ENCODE results near the gene MZT2B. TPM values are rescaled to one million over a fixed set of nuclear protein-coding genes. Genes with fewer than 3 reads are reported as not detected.
"Not testable (repeated sequence)": the region's sequence is repeated elsewhere in the genome, so short reads cannot be mapped to it uniquely, and the experiment has no call there.

The MZT2B gene
- total RNA-seq, 1 donor from 2014 or later: 73.9 TPM

DNA sequence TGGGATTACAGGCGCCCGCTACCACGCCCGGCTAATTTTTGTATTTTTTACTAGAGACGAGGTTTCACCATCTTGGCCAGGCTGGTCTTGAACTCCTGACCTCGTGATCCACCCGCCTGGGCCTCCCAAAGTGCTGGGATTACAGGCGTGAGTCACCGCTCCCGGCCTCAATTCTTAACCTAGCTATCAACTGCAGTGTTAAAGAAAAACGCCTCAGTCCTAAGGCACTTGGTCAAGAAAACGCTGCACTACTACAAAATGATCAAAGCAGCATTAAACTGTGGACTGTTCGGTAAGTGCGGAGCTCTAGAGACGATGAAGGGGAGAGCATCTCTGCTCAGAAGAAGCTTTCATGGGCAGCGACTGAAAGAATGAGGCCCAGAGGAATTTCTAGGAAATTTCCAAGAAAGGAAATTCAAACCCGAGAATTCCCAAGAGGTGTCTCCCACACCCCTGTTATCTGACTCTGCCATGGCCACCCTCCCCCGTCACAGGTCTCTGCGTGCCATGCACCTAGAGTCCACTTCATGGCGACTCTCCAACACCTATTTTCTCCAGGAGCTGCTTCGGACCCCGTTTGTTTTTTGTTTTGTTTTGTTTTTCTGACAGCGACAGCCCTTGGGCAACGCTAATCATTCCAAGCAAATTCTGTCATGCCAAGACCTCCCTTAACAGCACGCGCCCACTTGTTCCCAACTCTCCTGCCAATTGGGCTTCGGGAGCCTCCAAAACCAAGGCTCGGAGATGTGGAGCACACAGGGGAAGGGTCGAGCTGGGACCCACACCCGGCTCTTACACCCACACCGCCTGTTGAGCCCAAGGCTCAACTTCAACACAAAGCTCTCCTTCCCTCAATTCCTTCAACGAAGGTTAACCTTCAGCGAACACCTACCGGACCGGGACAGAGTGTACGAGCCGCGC is 1.4 kb upstream of the MZT2B start:
- not testable (repeated sequence) for DNase-seq

DNA sequence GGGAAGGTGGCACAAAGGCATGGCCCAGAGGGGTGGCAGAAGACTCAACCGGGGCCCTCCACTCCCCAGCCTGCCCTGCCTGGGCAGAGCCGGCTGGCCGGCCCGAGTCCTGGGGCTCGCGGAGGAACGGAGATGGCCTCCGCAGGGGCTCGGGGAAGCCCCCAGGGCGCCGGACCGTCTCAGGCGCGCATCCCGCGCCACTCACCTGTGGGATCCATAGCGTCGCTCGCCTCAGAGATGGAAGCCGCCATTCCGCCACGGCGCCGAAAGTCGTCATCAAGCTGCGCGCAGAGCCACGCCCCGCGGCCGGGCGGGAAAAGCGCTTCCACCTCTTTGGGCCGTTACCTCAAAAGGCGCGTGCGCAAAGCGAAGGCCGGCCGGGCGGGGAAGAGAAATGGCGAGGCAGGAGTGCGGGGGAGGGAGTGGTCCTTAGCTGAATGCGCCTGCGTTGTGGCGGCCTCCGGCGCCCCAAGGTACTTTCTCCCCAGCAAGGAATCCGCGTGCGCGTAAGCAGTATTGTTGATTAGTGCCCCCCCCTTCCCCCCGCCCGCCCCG is 660 bp upstream of the MZT2B start, which contains the start of gene SMPD4:
Gene SMPD4, minus strand, starts transcription at position 278 of the 555 bp plus-strand sequence. CDS start 5,010 bp downstream, outside the sequence.
- peak; percentile 94 for DNase-seq

DNA sequence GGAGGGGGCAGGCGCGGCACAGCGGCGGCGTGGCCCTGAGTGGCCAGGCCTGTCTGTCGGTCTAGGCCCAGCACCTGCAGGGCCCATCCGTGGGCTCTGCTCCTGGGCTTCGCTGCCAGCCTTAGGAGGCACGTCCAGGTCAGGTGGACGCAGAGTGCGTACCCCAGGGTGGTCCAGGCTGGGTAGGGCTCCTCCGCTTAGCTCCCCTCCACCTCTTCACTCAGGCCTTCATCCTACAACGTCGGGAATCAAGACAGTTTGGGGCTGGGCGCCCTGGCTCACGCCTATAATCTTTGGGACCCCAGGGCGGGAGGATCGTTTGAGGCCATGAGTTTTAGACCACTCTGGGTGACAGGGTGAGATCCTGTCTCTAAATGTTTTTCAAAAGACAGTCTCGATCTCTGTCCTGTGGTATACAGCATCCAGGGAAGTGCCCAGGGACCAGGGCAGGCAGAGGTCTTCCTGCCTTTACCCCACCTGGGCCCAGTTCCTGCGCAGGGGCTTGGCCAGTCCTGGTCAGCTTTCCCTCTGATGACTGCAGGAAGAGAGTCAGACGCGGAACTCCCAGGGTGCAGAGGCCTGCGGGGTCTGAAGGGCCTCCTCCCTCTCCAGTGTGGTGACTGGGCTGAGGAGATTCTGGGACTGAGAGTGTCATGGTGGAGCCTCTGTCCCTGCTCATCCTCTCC is 907 bp downstream of the MZT2B start:
- not testable (repeated sequence) for DNase-seq

DNA sequence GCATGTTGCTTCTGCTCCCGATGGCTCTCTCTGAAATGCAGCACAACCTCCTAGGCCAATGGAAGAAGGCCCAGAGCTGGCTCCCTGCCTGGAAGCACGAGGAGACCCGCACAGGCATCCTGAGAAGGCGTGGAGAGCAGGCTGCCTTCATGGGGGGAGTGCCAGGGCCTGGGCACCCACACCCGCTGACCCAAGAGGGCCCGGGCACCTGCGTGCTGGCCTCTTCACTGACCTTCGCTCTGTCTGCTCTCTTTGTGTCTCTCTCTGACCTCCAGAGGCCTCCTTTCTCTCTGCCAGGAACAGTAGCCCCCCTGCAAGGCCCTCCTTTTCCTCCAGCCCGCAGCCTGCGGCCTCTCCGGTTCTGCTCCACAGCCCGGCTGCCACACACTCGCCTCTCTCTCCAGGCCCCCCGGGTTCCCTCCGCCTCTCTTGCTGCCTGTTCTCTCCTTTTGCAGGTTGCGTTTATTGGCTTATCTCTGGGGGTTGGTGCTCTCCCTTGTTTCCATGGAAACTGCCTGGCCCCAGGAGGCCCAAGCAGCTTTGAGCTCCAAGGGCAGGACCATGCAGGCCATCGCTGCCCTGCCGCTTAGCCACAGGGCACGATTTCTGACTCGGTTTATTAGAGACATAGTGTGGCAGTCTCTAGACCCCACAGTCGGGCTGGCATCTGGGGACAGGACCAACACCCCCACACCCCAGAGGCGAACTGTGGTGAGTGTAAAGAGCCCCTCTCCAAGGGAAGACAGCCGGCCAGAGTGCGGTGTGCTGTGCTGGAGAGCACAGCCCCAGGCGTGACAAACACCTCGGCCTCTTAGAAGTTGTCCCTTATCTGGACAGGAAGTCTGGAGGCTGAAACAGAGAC is 1.7 kb downstream of the MZT2B start:
- peak; percentile 19 for DNase-seq

DNA sequence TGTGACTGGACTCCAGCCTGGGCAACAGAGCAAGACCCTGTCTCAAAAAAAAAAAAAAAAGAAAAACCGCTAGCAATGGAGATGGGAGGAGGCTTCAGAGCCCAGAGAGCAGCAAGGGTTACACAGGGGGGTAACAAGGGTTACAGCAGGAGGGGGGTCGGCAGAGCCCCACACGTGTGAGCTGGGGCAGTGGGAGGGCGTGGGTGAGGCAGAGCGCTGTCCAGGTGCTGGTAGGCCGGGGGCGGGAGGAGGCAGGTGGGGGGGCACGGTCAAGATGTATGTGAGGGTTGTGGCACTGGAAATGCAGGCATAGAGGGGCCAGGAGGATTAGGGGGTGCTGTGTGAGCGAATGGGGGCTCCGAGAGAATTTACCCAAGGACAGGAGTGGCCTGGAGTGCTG is 3.4 kb downstream of the MZT2B start:
- DNase-seq: no peak

DNA sequence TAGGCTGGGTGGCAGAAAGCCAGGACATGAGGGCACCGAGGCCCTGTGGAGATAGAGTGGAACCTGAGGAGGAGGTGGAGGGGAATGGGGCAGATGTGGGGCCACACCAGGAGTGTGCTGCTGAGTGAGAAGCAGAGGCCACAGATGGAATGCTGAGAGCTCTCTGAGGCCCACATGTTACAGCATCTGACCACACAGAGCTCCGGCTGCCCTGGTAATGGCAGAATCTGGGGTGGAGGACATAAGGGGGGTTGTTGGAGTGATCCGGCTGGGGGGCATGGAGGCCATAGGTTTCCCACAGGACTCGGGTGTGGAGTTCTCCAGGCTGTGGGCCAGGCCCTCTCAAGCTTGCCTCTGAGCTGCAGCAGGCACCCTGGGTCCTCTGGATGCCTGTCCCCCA is 3.8 kb downstream of the MZT2B start:
- DNase-seq: no peak

DNA sequence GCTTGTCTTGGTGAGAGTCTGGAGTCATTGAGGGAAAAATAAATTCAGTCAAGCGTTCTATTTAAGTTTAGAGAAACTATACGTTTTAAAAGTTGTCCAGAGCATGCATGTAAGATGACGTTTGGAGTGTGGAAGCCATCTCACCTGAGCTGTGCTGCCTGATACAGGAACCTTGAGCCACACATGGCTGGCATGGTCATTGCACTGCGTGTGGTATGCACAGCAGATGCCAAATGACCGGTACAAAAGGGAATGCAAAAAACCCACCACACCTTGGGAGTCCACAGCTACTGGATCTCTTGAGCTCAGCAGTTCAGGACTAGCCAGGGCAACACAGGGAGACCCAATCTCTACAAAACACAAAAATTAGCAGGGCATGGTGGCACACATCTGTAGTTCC is 4.3 kb downstream of the MZT2B start:
- DNase-seq: no peak

DNA sequence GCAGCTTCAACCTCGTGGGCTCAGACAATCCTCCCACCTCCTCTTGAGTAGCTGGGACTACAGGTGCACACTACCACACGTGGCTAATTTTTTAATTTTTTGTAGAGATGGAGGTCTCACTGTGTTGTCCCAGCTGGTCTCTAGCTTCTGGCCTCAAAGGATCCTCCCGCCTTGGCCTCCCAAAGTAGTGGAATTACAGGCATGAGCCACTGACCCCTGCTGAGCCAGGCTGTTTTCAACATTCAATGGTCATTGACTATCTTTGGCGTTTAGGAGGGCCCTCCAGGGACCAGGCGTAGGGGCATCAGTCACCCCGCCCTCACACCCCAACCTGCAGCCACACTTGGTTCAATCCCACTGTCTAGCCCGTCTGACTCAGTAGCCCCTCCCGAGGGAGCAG is 5.2 kb downstream of the MZT2B start:
- no peak for DNase-seq

DNA sequence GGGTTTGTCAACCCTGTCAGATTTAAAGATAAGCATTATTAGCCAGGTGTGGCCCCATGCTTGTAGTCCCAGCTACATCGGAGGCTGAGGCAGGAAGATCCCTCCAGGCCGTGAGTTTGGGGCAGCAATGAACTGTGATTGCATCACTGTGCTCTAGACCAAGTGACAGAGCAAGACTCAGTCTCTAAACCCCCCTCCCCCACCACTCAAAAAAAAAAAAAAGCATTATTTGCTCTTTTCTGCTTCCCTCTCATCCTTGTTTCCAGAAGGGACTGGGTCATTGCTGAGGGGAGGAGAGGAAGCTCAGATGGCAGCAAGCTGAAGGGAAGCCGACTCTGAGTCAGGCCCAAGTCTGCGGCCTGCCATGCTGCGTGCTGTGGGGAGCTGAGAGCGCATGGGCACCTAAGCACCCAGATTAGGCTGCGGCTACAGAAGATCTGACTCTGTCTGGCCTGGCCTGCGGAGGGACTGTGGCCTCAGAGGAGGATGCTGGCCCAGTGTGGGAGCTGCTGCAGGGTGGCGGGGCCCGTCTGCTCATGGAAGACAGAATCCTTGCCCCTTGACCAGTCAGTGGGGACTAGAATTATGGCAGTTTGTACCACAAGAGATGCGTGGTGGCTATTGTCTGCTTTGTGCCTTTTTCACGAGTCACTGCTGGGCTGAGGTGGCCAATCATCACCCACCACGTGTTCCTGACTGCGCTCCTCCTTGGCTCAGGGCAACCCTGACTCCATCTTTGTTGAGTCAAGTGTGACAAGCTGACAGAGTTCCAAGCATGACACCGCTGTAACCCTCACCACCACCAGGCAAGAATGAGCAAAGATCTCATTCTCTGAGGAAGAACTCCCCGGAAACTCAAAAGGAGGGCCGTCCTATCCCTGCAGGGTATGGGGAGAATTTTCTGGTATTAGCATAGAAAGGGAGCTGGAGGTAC is 6.1 kb downstream of the MZT2B start:
- not testable (repeated sequence) for DNase-seq

DNA sequence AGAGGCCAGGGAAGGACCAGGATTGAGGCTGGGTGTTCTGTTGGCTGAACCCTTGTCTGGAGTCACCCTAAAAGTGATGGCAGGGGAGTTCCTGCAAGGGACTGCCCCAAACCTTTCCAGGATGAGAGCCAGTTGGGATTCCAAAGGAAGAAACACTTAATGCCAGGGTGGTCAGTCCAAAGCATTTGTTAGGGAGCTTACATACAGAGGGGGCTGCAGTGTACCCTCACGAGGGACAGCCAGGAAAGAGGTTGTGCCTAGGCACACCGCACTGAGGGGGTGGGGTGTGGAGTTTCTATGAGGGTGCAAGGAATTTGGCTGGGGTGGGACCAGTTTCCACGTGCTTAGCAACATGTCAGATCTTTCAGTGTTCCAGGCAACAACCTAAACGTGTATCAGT is 6.9 kb downstream of the MZT2B start:
- not testable (repeated sequence) for DNase-seq

DNA sequence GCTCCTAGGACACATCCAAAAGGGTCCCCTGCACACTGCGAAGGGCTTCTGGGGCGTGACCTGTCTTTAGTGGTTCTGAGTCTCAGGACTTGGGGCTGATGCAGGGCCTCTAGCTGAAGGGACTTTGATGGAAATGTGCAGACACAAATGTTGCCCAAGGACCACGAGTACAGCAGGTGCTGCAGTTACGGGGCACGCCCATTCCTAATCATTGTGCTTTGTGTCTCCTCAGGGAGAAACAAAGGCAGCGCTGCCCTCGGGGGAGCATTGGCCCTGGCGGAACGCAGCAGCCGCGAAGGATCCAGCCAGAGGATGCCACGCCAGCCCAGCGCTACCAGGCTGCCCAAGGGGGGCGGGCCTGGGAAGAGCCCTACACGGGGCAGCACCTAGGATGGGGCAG is 8.2 kb downstream of the MZT2B start:
- no peak for DNase-seq

DNA sequence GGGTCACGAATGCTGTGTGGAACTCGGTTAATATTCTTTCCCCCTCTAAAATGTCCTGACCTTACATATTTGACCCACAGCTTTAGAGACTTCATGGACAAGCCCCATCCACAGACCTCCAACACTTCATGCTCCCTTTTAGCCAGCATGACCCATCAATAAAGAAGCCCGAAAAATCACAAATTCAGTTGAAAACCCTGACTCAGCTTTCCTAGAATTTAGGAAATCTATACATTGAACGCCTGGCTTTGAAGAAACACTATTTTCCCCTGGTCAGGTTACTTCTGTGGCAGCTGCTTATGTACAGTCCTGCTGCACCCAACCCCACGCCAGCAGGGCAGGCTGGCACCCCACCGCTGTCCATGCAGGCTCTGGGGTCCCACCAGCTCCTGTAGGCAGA is 9.3 kb downstream of the MZT2B start:
- not testable (repeated sequence) for DNase-seq

DNA sequence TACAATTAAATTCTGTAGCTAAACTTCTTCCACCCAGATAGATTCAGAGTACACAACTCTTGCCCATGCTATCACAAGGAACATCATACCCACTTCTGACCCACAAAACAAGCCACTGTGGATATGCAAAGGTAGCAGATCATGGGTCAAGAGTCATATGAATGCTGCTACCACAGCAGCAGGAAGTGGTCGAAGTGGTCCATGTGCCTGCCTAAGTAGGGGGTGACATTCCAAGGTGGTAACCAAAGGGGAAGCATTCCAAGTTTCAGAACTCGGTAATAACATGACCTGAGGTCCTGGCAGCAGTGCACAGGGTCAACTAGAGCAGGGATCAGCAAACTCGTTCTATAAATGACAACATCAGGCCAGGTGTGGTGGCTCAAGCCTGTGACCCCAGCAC is 10.4 kb downstream of the MZT2B start:
- not testable (repeated sequence) for DNase-seq

DNA sequence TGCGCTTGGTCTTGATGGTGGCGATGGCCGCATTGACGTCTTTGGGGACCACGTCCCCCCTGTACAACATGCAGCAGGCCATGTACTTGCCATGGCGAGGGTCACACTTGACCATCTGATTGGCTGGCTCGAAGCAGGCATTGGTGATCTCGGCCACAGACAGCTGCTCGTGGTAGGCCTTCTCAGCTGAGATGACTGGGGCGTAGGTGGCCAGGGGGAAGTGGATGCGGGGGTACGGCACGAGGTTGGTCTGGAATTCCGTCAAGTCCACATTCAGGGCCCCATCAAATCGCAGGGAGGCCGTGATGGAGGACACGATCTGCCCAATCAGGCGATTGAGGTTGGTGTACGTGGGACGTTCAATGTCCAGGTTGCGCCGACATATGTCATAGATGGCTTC is 11.8 kb downstream of the MZT2B start:
- not testable (repeated sequence) for DNase-seq

DNA sequence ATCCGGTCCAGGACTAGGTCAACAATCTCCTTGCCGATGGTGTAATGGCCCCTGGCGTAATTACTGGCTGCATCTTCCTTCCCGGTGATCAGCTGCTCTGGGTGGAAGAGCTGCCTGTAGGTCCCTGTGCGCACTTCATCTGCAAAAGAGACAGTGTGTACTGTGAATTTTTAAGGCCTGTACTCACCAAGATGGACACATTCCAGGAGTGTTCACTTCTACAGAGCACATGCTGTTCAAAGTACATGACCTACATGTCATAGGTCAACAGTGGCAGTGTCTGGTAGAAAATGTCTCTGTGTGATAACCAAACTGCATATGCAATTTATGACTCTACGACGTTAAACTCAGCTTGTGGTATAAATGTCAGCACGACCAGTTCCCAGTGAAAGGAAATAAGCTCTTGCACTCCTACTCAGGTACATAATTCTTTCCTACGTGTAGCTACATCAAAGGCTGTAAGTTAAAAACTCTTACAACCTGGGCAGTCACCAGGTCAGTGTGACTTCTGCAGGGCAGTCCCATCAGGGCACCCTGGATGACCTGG is 13.1 kb downstream of the MZT2B start:
- not testable (repeated sequence) for DNase-seq

DNA sequence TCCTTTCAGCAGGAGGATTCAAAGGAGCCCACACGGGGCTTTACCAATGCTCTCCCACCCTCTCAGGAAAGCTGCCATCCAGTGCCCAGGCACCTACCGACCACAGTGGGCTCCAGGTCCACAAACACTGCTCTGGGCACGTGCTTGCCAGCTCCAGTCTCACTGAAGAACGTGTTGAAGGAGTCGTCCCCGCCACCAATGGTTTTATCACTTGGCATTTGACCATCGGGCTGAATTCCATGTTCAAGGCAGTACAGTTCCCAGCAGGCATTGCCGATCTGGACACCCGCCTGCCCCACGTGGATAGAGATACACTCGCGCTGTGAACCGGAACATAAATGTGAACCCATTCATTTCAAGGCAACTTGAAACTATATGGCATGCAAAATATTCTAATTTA is 14.0 kb downstream of the MZT2B start:
- DNase-seq: not testable (repeated sequence)

DNA sequence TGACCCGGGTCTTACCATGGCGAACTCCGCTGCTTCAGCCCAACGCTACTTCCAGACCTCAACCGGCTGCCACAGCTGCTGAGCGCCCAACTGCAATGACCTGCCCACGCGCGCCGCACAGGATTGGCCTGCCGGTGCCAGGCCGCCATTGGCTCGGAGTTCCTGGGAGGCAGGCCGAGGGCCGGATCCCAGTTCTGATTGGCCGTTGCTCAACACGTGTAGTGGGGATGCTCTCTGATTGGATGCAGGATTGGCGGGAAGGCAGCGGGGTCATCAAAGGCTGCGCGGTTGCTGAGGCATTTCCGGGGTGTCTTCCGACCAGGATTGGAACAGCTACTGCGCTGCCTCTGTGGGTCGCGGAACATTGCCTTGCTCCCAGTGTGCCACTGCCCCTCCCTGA is 16.3 kb downstream of the MZT2B start, which contains the start of gene TUBA3E:
Gene TUBA3E, minus strand, starts transcription at position 97 of the 400 bp plus-strand sequence. Its CDS starts 79 bp downstream, at position 18.
- no peak for DNase-seq

DNA sequence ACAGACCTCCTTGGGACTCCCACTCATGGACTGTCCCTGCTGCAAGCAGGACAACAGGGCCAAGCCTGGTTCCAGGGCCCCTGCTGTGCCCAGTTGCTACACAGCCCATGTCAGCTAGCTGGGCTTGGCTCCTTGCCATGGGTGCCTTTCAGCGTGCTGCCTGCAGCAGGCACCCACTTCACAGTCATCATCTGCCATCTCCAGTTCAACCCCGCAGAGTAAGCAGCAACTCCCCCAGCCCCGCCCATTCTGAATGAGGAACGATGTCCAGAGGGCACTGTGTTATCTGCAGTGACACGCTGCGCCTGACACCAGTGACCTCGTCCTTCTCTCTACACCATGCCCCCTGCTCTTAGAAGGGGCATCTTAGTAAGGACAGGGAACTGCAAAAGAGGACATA is 20.5 kb downstream of the MZT2B start:
- DNase-seq: not testable (repeated sequence)

DNA sequence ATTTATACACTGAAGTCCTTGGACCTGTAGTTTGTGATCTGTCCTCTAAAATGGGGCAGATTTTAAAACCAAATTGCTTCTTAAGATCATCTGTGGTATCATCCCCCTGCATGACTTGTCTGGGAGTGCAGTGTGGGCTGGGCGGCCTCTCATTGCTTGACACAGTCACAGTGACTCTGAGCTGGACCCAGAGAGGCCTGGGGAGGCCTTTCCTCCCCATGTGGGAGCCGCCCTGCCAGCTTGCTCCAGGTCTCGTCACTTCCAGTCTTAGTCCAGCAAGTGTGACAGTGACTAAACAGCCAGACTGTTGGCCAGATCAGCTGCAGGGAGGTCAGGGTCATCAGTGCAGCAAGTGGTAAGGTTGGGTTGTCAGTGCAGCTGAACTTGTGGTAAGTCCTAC is 21.1 kb downstream of the MZT2B start:
- not testable (repeated sequence) for DNase-seq

DNA sequence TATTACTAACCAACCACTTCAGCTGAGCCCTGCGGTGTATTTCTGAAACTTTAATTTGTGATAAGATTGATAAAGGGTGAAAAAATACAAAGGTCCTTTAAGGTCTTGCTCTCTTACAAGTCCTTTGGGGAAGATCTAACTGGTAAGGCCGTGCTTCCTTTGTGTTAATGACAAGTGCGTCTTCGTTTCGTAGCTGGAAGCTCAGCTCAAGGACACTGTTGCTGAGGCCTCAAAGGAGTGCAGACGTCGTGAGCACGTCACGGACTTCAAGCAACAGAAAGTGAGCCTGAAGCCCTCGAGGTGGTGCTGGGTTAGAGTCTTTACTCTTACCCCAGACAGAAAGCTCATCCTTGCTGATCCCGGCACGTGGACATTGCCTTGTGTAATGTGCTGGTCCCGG is 25.0 kb downstream of the MZT2B start:
- DNase-seq: not testable (repeated sequence)

Data from occipital lobe (tissue), 2 donors.